Activated naive CD8-positive, alpha-beta T cell treated with anti-CD3 and anti-CD28 coated beads, Interleukin-2, amount 10 ng/mL, durations not matched to agents 7 days and 5 days (primary cell): ENCODE results near the gene CCDC122. TPM values are rescaled to one million over a fixed set of nuclear protein-coding genes. Genes with fewer than 3 reads are reported as not detected.
A peak's percentile ranks its signal among the peaks of the same experiment; 100 is the strongest.

Experiments
- ATAC-seq: fragments of 150-1000 bp; cut with Tn5 transposase; one replicate; pipeline ENCODE4 v1.10.0; 2021; ENCODE audit warnings: low read depth, moderate library complexity
- POLR2A ChIA-PET: fragments of 350-600 bp; sonication (Branson Sonifier 250); formaldehyde crosslinking; loops from one replicate; lab custom pipeline; 2021; ENCODE audit warnings: antibody characterized with exemption; lab: Charles Lee
- DNase-seq: peaks from one replicate; pipeline ENCODE4 v3.0.0; 2021
- H3K27ac Mint-ChIP-seq: one replicate; pipeline ENCODE4 v1.8.0; 2022; ENCODE audit warnings: mild to moderate bottlenecking, mixed read lengths
- H3K27me3 Mint-ChIP-seq: one replicate; pipeline ENCODE4 v1.8.0; 2022; ENCODE audit warnings: mild to moderate bottlenecking, moderate library complexity, mixed read lengths
- H3K36me3 Mint-ChIP-seq: one replicate; pipeline ENCODE4 v1.8.0; 2021; ENCODE audit warnings: mild to moderate bottlenecking, mixed read lengths
- H3K4me1 Mint-ChIP-seq: one replicate; pipeline ENCODE4 v1.8.0; 2021; ENCODE audit warnings: mixed read lengths
- H3K4me3 Mint-ChIP-seq: one replicate; pipeline ENCODE4 v1.8.0; 2022; ENCODE audit warnings: mild to moderate bottlenecking, moderate library complexity, mixed read lengths
- H3K9me3 Mint-ChIP-seq: one replicate; pipeline ENCODE4 v1.8.0; 2021; ENCODE audit warnings: mixed read lengths
- total RNA-seq, 2 experiments: library from RNA; stranded (reverse); gene quantifications; one replicate each; pipeline ENCODE4 v1.2.3, GENCODE V29; 2021

CCDC122 gene
- total RNA-seq, 2 experiments from 2014 or later, result 2.4 to 5.2 TPM

DNA sequence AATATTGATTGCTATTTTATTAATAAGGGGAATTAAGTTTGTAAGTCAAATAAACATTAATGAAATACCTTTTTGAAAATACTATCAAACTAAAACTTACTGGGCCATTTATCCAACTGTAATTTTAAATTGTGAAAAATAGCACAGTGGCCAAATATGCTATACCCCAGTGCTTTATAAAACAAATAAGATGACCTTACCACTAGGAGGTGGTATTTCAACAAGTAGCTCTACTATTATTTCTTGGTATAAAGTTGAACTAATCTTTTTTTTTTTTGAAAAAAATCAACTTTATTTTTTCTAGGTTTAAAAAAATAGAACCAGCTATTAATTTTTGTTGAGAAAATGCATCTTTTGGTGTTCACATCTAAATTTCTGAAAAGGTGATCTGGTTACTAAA lies 14.9 kb upstream of the CCDC122 start:
- Mint-ChIP-seq H3K27ac (no peak overlapping the region), H3K27me3 (no peaks in the 10 kb centered on the region), H3K4me3 (no peak overlapping the region), H3K36me3 (peaks cover 6% of the 10 kb centered on the region), H3K9me3 (no peaks in the 10 kb centered on the region), H3K4me1 (peaks cover 3% of the 10 kb centered on the region)
- ATAC-seq (no peak), DNase-seq (no peak)
- POLR2A ChIA-PET, result no interaction called here

DNA sequence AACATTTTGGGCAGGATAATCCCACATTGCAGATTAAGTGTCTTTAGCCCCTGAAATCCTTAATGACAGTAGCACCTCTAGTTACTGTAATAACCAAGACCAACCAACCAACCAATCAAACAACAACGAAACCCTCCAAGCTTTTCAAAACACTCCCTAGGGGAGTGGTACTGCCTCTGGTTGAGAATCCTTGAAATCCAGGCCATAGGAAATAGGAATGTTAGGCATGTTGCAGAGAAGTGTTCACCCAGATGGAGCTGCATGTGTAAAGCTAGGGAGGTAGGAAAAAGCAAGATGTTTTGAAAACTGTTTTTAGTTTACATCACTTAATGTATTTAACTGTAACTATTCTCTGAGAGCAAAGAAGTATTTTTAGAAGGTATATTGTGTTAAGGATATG lies 4.7 kb upstream of the CCDC122 start:
- peaks cover 4% of the 10 kb centered on the region for H3K27me3 Mint-ChIP-seq
- H3K9me3 Mint-ChIP-seq, result no peaks in the 10 kb centered on the region
- POLR2A ChIA-PET, result no interaction called here
- peaks cover 8% of the 10 kb centered on the region for H3K4me1 Mint-ChIP-seq
- DNase-seq, result no peak
- ATAC-seq, result no peak
- H3K4me3 Mint-ChIP-seq, result no peak overlapping the region
- H3K27ac Mint-ChIP-seq, result no peak overlapping the region
- peaks cover 7% of the 10 kb centered on the region for H3K36me3 Mint-ChIP-seq

DNA sequence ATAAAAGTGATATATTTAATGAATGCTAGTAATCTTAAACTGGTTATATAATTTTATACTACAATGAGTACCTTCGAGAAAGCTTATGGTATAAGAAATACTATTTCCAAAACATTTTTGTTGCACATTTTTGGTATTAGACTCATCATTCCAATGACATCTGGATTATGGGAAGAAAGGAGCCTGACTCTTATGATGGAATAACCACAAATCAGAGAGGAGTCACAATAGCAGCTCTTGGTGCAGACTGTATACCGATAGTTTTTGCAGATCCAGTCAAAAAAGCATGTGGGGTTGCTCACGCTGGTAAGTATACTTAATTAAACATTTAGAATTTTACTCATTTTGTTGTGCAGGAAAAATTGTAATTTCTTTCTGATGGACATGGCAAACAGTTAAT lies 4.1 kb upstream of the CCDC122 start:
- POLR2A ChIA-PET, result no interaction called here
- peaks cover 11% of the 10 kb centered on the region for H3K4me1 Mint-ChIP-seq
- H3K9me3 Mint-ChIP-seq, result no peaks in the 10 kb centered on the region
- peaks cover 4% of the 10 kb centered on the region for H3K27me3 Mint-ChIP-seq
- no peak for ATAC-seq
- H3K27ac Mint-ChIP-seq, result no peak overlapping the region
- DNase-seq, result no peak
- peaks cover 7% of the 10 kb centered on the region for H3K36me3 Mint-ChIP-seq
- H3K4me3 Mint-ChIP-seq, result no peak overlapping the region

DNA sequence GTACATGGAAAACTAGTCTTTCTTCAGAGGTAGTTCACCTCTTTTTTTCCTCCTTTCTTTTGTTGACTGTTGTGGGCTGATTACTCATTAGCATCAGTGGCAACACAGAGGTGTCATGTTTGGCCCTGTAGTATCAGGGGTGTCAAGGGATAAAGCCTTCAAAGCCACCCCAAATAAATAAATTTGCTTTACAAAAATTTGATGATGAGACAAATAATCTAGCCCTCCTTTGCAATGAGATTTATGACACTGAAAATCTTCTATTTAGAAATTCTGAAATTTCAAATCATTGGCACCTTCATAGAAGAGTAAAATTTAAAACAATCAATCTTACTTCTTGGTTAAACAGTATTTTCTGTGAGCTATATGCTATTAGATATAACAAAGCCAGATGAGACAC lies 2.0 kb upstream of the CCDC122 start:
- Mint-ChIP-seq H3K9me3 (no peaks in the 10 kb centered on the region), H3K27ac (no peak overlapping the region), H3K4me1 (peaks cover 18% of the 10 kb centered on the region), H3K4me3 (no peak overlapping the region), H3K36me3 (peaks cover 6% of the 10 kb centered on the region), H3K27me3 (peaks cover 2% of the 10 kb centered on the region)
- POLR2A ChIA-PET, result no interaction called here
- no peak for ATAC-seq
- DNase-seq, result no peak

DNA sequence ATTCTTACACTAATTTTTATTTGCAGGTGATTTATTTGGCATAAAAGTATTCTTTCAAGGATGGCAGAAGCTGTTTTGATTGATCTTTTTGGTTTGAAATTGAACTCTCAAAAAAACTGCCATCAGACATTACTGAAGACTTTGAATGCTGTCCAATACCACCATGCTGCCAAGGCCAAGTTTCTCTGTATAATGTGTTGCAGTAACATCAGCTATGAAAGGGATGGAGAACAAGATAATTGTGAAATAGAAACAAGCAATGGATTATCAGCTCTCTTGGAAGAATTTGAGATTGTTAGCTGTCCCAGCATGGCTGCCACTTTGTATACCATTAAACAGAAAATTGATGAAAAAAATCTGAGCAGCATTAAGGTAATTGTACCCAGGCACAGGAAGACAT lies 1.4 kb upstream of the CCDC122 start:
- Mint-ChIP-seq H3K4me3 (no peak overlapping the region), H3K9me3 (no peaks in the 10 kb centered on the region), H3K27ac (no peak overlapping the region), H3K27me3 (peaks cover 2% of the 10 kb centered on the region), H3K36me3 (peaks cover 5% of the 10 kb centered on the region), H3K4me1 (peaks cover 18% of the 10 kb centered on the region)
- POLR2A ChIA-PET, result no interaction called here
- ATAC-seq (no peak), DNase-seq (no peak)

DNA sequence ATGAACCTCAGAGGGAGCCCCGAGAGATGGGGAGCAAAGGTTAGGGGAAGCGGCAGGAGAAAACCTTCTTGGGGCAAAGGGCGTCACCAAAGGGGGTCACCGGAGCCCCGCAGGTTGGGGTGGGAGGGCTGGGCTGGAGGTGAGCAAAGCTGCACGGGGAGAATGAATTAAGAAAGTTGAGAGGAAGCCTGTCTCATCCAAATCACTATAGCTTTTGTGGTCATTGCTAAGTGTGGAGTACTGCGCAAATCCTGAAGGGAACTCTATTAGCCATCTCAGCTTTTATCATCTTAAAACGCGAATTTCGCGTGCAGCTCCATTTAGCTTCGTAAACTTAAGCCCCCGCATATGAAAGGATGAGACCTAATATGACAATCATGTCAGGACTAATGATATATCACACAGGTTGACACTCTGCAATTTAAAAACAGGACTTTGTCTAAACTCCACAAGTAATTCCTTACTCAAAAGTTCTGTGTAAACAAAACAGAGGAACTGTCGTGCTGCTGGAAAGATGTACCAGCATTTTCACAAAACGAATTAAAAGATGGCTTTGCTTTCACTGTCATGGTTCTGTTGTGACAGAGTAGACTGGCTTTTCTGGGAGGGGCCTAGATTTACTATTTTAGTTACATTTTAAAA lies 795 bp upstream of the CCDC122 start:
- ATAC-seq (no peak), DNase-seq (no peak)
- H3K9me3 Mint-ChIP-seq, result no peaks in the 10 kb centered on the region
- POLR2A ChIA-PET, result no interaction called here
- H3K27ac Mint-ChIP-seq, result peak overlapping the region; percentile 82
- H3K4me1 Mint-ChIP-seq, result peaks cover 18% of the 10 kb centered on the region
- peaks cover 4% of the 10 kb centered on the region for H3K36me3 Mint-ChIP-seq
- peaks cover 2% of the 10 kb centered on the region for H3K27me3 Mint-ChIP-seq
- H3K4me3 Mint-ChIP-seq, result peak overlapping the region; percentile 92

DNA sequence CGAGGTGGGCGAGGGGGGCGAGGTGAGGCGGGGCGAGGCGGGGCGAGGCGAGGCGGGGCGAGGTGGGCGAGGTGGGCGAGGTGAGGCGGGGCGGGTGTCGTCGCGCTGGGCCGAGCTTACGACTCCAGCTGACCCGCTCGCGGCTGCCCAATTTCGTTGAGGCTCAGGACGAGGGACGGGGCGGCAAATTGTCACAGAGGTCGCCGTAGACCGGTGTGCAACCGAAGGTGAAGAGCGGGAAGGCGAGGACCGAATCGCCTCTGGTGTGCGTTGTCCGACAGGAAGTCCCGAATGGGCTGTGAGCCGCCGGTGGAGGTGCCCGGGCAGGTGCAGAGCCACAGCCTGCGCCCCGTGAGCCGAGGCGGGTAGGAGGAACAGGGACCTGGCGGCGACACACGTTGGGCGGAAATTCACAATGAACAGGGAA lies 228 bp upstream of the CCDC122 start, which contains the start of gene LACC1:
TSS of gene LACC1 (plus strand) at position 150 of the 427 bp plus-strand sequence. CDS start 1,082 bp downstream, outside the sequence.
- peaks cover 4% of the 10 kb centered on the region for H3K36me3 Mint-ChIP-seq
- ATAC-seq (peak; percentile 54), DNase-seq (peak; percentile 60)
- H3K4me3 Mint-ChIP-seq, result peak within 1 kb of the TSS; percentile 92
- H3K9me3 Mint-ChIP-seq, result no peaks in the 10 kb centered on the region
- peaks cover 18% of the 10 kb centered on the region for H3K4me1 Mint-ChIP-seq
- H3K27me3 Mint-ChIP-seq, result peaks cover 2% of the 10 kb centered on the region
- peak within 1 kb of the TSS; percentile 82 for H3K27ac Mint-ChIP-seq
- POLR2A ChIA-PET, result interaction anchor here (1.4 kb wide), 1 partner anchor 888 kb away, joined by 7 read pairs; the partner anchor contains the start of gene EPSTI1

DNA sequence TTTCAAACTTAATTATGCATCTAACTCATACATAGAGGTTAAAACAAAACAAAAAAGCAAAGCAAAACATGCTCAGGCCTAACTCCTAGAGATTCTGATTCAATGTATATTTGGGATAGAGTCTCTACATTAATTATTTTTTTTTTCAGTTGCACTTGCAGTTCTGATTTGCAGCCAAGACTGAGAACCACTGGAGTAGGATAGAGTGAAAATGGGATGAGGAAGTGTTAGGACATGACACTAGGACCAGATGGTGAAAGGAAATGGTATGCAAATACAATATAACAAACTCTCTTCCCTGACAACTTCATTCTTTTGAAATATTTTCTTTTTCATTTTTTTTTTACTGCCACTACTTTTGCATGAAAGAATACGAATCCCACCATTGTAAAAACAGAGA lies 1.8 kb downstream of the CCDC122 start:
- no peaks in the 10 kb centered on the region for H3K9me3 Mint-ChIP-seq
- no peak for ATAC-seq
- no peak overlapping the region for H3K4me3 Mint-ChIP-seq
- POLR2A ChIA-PET, result no interaction called here
- no peak overlapping the region for H3K27ac Mint-ChIP-seq
- DNase-seq, result no peak
- H3K36me3 Mint-ChIP-seq, result peaks cover 2% of the 10 kb centered on the region
- peaks cover 2% of the 10 kb centered on the region for H3K27me3 Mint-ChIP-seq
- peaks cover 18% of the 10 kb centered on the region for H3K4me1 Mint-ChIP-seq

DNA sequence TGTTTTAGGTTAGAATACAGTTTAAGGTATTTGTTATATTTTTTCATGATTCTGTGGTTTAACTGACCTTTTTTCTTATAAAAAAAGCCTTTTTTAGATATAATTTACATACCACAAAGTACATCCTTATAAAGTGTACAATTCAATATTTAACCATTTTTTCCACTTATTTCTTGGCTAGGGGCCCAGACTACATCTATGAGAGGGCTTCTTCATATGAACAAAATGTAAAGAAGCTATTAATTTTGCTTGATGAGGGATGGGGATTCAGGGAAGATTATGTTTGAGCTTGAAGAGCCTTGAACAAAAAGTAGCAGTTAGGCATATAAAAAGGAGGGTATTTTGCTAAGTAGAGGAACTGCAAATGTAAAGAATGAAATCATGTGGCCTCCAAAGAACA lies 2.2 kb downstream of the CCDC122 start:
- Mint-ChIP-seq H3K9me3 (no peaks in the 10 kb centered on the region), H3K4me1 (peaks cover 18% of the 10 kb centered on the region), H3K27ac (no peak overlapping the region), H3K36me3 (peaks cover 2% of the 10 kb centered on the region), H3K27me3 (peaks cover 2% of the 10 kb centered on the region), H3K4me3 (no peak overlapping the region)
- DNase-seq, result no peak
- POLR2A ChIA-PET, result no interaction called here
- ATAC-seq, result no peak

DNA sequence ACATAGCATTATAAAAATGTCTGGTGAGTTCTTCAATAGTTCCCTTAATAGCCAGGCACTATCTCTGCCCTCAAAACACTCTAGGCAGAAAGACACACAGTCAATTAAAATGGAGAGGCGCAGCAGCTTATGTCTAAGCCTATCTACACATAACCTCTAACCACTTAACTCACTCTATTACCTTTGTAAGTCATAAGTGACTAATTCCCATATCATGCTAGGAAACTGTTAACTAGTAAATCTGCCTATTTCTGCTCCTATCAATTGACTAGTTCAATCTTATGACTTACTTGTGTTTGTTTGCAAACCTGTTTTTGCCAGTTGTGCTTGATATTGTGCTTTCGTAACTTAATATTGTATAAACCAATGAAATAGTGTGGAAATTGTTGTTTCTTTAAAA lies 3.2 kb downstream of the CCDC122 start:
- H3K4me3 Mint-ChIP-seq, result no peak overlapping the region
- no peak for ATAC-seq
- peaks cover 17% of the 10 kb centered on the region for H3K4me1 Mint-ChIP-seq
- POLR2A ChIA-PET, result no interaction called here
- H3K9me3 Mint-ChIP-seq, result no peaks in the 10 kb centered on the region
- no peak for DNase-seq
- H3K27ac Mint-ChIP-seq, result no peak overlapping the region
- peaks cover 2% of the 10 kb centered on the region for H3K27me3 Mint-ChIP-seq
- peaks cover 2% of the 10 kb centered on the region for H3K36me3 Mint-ChIP-seq

DNA sequence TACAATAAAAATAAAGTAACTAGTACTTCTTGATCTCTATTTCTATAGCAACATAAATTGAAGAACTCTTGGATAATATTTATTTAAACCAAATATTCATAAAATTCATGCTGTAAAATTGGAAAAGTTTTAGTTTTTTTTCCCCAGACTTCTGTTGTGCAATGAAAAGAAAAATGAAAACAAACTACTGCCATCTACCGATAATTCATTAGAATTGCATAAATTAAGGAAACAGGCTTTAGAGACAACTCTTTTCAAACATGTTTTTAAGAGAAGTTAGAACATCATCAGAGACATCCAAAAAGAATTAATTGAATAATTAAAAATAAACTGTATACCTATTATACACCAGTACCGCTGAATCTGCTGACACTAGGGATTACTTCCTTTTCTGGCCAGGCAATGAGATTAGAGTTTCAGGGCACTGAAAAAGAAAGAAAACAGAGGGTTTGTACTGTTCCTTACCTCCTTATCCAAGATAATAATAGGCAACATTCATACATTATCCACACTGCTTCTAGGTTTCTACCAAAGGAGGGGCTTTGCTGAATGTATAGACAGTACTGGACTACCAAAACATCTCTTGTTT lies 4.9 kb downstream of the CCDC122 start:
- no peaks in the 10 kb centered on the region for H3K9me3 Mint-ChIP-seq
- no peak overlapping the region for H3K4me3 Mint-ChIP-seq
- no peaks in the 10 kb centered on the region for H3K36me3 Mint-ChIP-seq
- POLR2A ChIA-PET, result no interaction called here
- H3K27ac Mint-ChIP-seq, result no peak overlapping the region
- H3K4me1 Mint-ChIP-seq, result peaks cover 9% of the 10 kb centered on the region
- H3K27me3 Mint-ChIP-seq, result no peaks in the 10 kb centered on the region
- ATAC-seq, result no peak
- no peak for DNase-seq

DNA sequence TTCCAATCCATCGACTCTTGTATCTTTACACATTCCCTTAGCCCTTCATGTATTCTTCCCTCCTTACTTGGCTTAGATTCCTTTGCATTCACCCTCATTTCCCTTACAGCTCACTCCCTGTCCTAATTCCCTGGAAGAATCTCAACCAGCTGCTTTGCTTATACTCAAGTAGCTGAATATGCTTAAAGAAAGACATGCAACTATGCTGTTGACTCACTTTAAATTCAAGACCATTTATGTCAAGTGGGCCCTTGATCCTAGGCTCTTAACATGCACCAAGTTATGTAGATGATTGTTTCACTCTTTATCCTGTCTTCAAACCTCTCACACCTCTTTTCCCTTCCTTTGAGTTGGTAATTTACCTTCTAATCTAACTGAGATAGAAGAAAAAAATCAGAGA lies 7.4 kb downstream of the CCDC122 start:
- Mint-ChIP-seq H3K4me3 (no peak overlapping the region), H3K27me3 (no peaks in the 10 kb centered on the region)

DNA sequence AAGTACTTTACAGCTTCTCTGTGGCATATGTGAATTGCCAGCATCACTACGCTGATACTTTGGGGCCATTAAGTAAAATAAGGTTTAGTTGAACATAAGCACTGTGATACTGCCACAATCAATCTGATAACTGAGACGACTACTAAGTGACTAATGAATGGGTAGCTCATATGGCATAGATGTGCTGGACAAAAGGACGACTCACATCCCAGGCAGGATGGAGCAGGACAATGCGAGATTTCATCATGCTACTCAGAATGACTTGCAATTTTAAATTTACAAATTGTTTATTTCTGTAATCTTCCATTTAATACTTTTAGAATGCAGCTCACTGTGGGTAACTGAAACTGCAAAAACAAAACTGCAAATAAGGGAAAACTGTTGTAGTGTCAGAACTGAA lies 13.6 kb downstream of the CCDC122 start:
- no peaks in the 10 kb centered on the region for H3K36me3 Mint-ChIP-seq
- ATAC-seq (no peak), DNase-seq (no peak)
- no peak overlapping the region for H3K4me3 Mint-ChIP-seq
- H3K9me3 Mint-ChIP-seq, result no peaks in the 10 kb centered on the region
- POLR2A ChIA-PET, result no interaction called here
- no peak overlapping the region for H3K27ac Mint-ChIP-seq
- no peaks in the 10 kb centered on the region for H3K4me1 Mint-ChIP-seq
- H3K27me3 Mint-ChIP-seq, result no peaks in the 10 kb centered on the region

More for the DNA sequence above, 7.4 kb downstream of the CCDC122 start:
- Mint-ChIP-seq H3K9me3 (no peaks in the 10 kb centered on the region), H3K36me3 (no peaks in the 10 kb centered on the region), H3K4me1 (no peaks in the 10 kb centered on the region), H3K27ac (no peak overlapping the region)
- no peak for ATAC-seq
- no peak for DNase-seq
- POLR2A ChIA-PET, result no interaction called here

DNA sequence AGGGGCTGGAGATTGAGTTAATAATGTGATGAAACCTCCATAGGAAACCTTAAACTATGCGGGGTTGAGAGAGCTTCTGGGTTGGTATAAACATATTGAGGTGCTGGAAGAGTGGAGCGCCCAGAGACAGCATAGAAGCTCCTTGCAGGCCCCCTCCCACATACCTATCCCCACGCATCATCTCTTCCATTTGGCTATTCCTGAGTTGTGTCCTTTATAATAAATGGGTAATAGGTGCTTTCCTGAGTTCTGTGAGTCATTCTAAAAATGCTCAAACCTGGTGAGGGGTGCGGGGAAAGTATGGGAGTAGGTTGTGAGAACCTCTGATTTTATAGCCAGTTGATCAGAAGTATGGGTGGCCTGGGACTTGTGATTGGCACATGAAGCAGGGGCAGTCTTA lies 14.6 kb downstream of the CCDC122 start:
- no peaks in the 10 kb centered on the region for H3K27me3 Mint-ChIP-seq
- H3K27ac Mint-ChIP-seq, result no peak overlapping the region
- ATAC-seq, result no peak
- no peaks in the 10 kb centered on the region for H3K36me3 Mint-ChIP-seq
- H3K4me3 Mint-ChIP-seq, result no peak overlapping the region
- no peak for DNase-seq
- no peaks in the 10 kb centered on the region for H3K9me3 Mint-ChIP-seq
- no peaks in the 10 kb centered on the region for H3K4me1 Mint-ChIP-seq
- POLR2A ChIA-PET, result no interaction called here
